ENCODE measurements around the gene NRROS.
"Not testable (repeated sequence)": the region's sequence is repeated elsewhere in the genome, so short reads cannot be mapped to it uniquely, and the experiment has no call there.

The NRROS gene

GRCh38 chr3:196634224-196634623, 5.3 kb upstream of the NRROS start:
- TF ChIP-seq CTCF (conservative IDR thresholded peaks at IDR 0.05; ENCODE audit: low read length): no peak
- H3K4me3 ChIP-seq (ENCODE audit: low read length): no peak overlapping the region
- DNase-seq (ENCODE audit: low read depth): no peak

- H3K4me3 ChIP-seq (ENCODE audit: low read length): no peak overlapping the region
- DNase-seq (ENCODE audit: low read depth): no peak
- no peak for TF ChIP-seq CTCF (conservative IDR thresholded peaks at IDR 0.05; ENCODE audit: low read length)
Measured at GRCh38 chr3:196634829-196635228, 4.7 kb upstream of the NRROS start.

GRCh38 chr3:196636369-196637349, 2.8 kb upstream of the NRROS start:
- H3K4me3 ChIP-seq (ENCODE audit: low read length): peak overlapping the region; percentile 34
- TF ChIP-seq CTCF (conservative IDR thresholded peaks at IDR 0.05; ENCODE audit: low read length): 0 out of 2 replicates have a peak, but pooled peaks have one; percentile 18
- DNase-seq (ENCODE audit: low read depth): peak; percentile 17

- DNase-seq (ENCODE audit: low read depth); H3K4me3 ChIP-seq (ENCODE audit: low read length): not testable (repeated sequence)
Measured at GRCh38 chr3:196637941-196638340, 1.6 kb upstream of the NRROS start.

- no peak for TF ChIP-seq CTCF (conservative IDR thresholded peaks at IDR 0.05; ENCODE audit: low read length)
- DNase-seq (ENCODE audit: low read depth): no peak
- peak overlapping the region; percentile 28 for H3K4me3 ChIP-seq (ENCODE audit: low read length)
Measured at GRCh38 chr3:196638861-196639482, 522 bp upstream of the NRROS start.

GRCh38 chr3:196640297-196641018, 964 bp downstream of the NRROS start:
- TF ChIP-seq CTCF (conservative IDR thresholded peaks at IDR 0.05; ENCODE audit: low read length): no peak
- no peak for DNase-seq (ENCODE audit: low read depth)
- no peak overlapping the region for H3K4me3 ChIP-seq (ENCODE audit: low read length)

- H3K4me3 ChIP-seq (ENCODE audit: low read length): no peak overlapping the region
- DNase-seq (ENCODE audit: low read depth): no peak
- no peak for TF ChIP-seq CTCF (conservative IDR thresholded peaks at IDR 0.05; ENCODE audit: low read length)
Measured at GRCh38 chr3:196641333-196642054, 2.0 kb downstream of the NRROS start.
